Measurements from ENCODE around the gene HACD4.

The HACD4 gene

GRCh38 chr9:21031091-21031807 lies at the start of gene HACD4:
HACD4 (minus strand) TSS chr9:21031640; CDS start chr9:21031590, 50 bp downstream.
- DNase-seq (ENCODE audit: low read depth), result peak; percentile 29

GRCh38 chr9:21080793-21081192 lies 49.4 kb upstream of the HACD4 start:
- DNase-seq (ENCODE audit: low read depth), result no peak

- peak; percentile 7 for DNase-seq (ENCODE audit: low read depth)
Observed at GRCh38 chr9:21078702-21079101, 47.3 kb upstream of the HACD4 start.

GRCh38 chr9:21077781-21078180 lies 46.3 kb upstream of the HACD4 start, which contains the start of gene IFNB1:
IFNB1 (minus strand) TSS chr9:21077942; CDS start chr9:21077869, 73 bp downstream.
- no peak for DNase-seq (ENCODE audit: low read depth)

GRCh38 chr9:21075484-21075883 lies 44.0 kb upstream of the HACD4 start:
- no peak for DNase-seq (ENCODE audit: low read depth)

GRCh38 chr9:21070906-21071305 lies 39.5 kb upstream of the HACD4 start:
- DNase-seq (ENCODE audit: low read depth), result no peak

- DNase-seq (ENCODE audit: low read depth), result peak; percentile 95
Observed at GRCh38 chr9:21070171-21070571, 38.7 kb upstream of the HACD4 start.

GRCh38 chr9:21060919-21061561 lies 29.6 kb upstream of the HACD4 start:
- DNase-seq (ENCODE audit: low read depth), result no peak

- peak; percentile 48 for DNase-seq (ENCODE audit: low read depth)
Observed at GRCh38 chr9:21056931-21057330, 25.5 kb upstream of the HACD4 start.

- no peak for DNase-seq (ENCODE audit: low read depth)
Observed at GRCh38 chr9:21053851-21054250, 22.4 kb upstream of the HACD4 start.

- DNase-seq (ENCODE audit: low read depth), result peak; percentile 43
Observed at GRCh38 chr9:21047281-21047691, 15.8 kb upstream of the HACD4 start.

GRCh38 chr9:21043841-21044240 lies 12.4 kb upstream of the HACD4 start:
- DNase-seq (ENCODE audit: low read depth), result no peak

GRCh38 chr9:21042466-21042865 lies 11.0 kb upstream of the HACD4 start:
- DNase-seq (ENCODE audit: low read depth), result no peak

GRCh38 chr9:21039302-21039701 lies 7.9 kb upstream of the HACD4 start:
- DNase-seq (ENCODE audit: low read depth), result no peak

GRCh38 chr9:21037278-21037677 lies 5.8 kb upstream of the HACD4 start:
- no peak for DNase-seq (ENCODE audit: low read depth)

- no peak for DNase-seq (ENCODE audit: low read depth)
Observed at GRCh38 chr9:21031808-21032183, 356 bp upstream of the HACD4 start.

- peak; percentile 21 for DNase-seq (ENCODE audit: low read depth)
Observed at GRCh38 chr9:21030389-21031035, 928 bp downstream of the HACD4 start.

- no peak for DNase-seq (ENCODE audit: low read depth)
Observed at GRCh38 chr9:21029661-21030060, 1.8 kb downstream of the HACD4 start.

- no peak for DNase-seq (ENCODE audit: low read depth)
Observed at GRCh38 chr9:21028466-21028865, 3.0 kb downstream of the HACD4 start.

GRCh38 chr9:21027295-21027694 lies 4.1 kb downstream of the HACD4 start:
- peak; percentile 26 for DNase-seq (ENCODE audit: low read depth)

- DNase-seq (ENCODE audit: low read depth), result no peak
Observed at GRCh38 chr9:21023861-21024260, 7.6 kb downstream of the HACD4 start.

GRCh38 chr9:21018177-21018576 lies 13.3 kb downstream of the HACD4 start:
- DNase-seq (ENCODE audit: low read depth), result no peak
